ENCODE data around the gene RSRC2. TPM values are rescaled to one million over a fixed set of nuclear protein-coding genes. Genes with fewer than 3 reads are reported as not detected.
"Not testable (repeated sequence)": the region's sequence is repeated elsewhere in the genome, so short reads cannot be mapped to it uniquely, and the experiment has no call there.

Gene RSRC2
- total RNA-seq, 4 donors from 2014 or later, result 51.2 to 83.2 (median 79.4) TPM

DNA sequence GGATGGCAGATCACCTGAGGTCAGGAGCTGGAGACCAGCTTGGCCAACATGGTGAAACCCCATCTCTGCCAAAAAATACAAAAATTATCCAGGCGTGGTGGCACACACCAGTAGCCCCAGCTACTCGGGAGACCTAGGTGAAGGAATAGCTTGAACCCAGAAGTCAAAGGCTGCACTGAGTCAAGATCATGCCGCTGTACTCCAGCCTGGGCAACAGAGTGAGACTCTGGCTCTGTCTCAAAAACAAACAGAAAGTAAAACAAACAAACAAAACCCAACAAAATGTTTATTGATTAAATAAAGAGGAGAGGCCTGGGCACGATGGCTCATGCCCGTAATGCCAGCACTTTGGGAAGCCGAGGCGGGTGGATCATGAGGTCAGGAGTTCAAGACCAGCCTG is 31.5 kb downstream of the RSRC2 start:
- Histone ChIP-seq H3K27ac (no peak overlapping the region), H3K9me3 (no peaks in the 10 kb centered on the region), H3K27me3 (no peaks in the 10 kb centered on the region), H3K36me3 (no peaks in the 10 kb centered on the region), H3K4me1 (peaks cover 0 to 3% of the 10 kb centered on the region in 2 donors), H3K4me3 (no peak overlapping the region)
- no peak for DNase-seq
- intact Hi-C loops (cut with DNase I; ENCODE audit: low total_unique reads), result no loop called here
- no peak for TF ChIP-seq POLR2A (IDR thresholded peaks at IDR 0.05)
- TF ChIP-seq, protein P1, sequence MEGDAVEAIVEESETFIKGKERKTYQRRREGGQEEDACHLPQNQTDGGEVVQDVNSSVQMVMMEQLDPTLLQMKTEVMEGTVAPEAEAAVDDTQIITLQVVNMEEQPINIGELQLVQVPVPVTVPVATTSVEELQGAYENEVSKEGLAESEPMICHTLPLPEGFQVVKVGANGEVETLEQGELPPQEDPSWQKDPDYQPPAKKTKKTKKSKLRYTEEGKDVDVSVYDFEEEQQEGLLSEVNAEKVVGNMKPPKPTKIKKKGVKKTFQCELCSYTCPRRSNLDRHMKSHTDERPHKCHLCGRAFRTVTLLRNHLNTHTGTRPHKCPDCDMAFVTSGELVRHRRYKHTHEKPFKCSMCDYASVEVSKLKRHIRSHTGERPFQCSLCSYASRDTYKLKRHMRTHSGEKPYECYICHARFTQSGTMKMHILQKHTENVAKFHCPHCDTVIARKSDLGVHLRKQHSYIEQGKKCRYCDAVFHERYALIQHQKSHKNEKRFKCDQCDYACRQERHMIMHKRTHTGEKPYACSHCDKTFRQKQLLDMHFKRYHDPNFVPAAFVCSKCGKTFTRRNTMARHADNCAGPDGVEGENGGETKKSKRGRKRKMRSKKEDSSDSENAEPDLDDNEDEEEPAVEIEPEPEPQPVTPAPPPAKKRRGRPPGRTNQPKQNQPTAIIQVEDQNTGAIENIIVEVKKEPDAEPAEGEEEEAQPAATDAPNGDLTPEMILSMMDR (IDR thresholded peaks at IDR 0.05), result no peak

DNA sequence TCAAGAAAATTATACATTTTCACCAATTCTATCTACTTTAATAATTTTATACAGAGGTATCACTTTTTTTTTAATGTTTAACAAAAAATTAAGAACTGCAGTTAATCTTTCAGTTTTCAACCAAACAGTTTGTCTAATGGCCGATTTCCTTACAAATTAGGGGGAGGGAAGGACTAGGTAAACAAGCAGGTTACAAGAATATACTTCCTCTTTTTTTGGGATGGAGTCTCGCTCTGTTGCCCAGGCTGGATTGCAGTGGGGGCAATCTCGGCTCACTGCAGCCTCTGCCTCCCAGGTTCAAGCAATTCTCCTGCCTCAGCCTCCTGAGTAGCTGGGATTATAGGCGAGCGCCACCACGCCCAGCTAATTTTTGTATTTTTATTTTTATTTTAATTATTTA is 33.5 kb downstream of the RSRC2 start:
- intact Hi-C loops (cut with DNase I; ENCODE audit: low total_unique reads); H3K4me3 ChIP-seq; H3K9me3 ChIP-seq; H3K4me1 ChIP-seq; H3K36me3 ChIP-seq; H3K27ac ChIP-seq; DNase-seq; H3K27me3 ChIP-seq: not testable (repeated sequence)

DNA sequence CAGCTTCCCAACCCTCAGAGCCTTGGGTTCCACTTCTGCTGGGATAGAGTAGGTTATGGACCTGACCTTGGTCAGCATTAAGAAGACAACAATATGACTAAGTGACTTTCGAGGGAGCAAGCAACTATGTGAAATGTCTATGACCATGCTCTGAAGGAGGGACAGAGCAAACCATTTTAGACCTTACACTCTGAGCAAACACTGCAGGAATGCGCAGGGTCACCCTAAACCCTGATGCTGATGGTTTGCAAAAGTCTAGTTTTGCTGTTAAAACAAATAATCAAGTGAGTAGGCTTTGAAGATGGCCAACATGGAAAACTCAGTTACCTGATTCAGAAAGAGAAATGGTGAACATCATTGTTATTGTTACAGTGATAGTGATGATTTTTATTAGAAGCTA is 34.7 kb downstream of the RSRC2 start:
- no peak for DNase-seq
- Histone ChIP-seq H3K9me3 (no peaks in the 10 kb centered on the region), H3K36me3 (no peaks in the 10 kb centered on the region), H3K4me3 (no peak overlapping the region), H3K27me3 (no peaks in the 10 kb centered on the region), H3K4me1 (no peaks in the 10 kb centered on the region), H3K27ac (no peak overlapping the region)
- TF ChIP-seq POLR2A (IDR thresholded peaks at IDR 0.05), result no peak
- TF ChIP-seq, protein P1 (IDR thresholded peaks at IDR 0.05), result no peak
- intact Hi-C loops (cut with DNase I; ENCODE audit: low total_unique reads), result no loop called here

DNA sequence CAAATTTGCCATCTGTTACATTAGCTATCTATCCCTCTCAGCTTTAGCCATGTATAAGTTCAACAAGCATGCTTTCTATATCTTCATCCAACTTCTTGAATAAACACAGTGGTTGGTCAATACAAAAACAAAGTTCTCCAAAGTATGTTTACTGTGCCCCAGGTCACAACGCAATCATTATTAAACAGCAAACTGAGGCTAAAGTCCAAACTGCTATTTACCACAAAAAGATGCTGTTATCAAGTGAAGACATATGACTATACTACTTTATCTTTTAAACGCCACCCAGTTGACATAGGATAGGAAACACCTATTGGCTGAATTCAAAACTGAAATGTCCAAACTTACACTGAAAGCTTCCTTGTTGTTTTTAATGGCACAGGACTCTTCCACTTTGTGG is 37.7 kb downstream of the RSRC2 start:
- intact Hi-C loops (cut with DNase I; ENCODE audit: low total_unique reads), result no loop called here
- no peak overlapping the region for H3K27ac ChIP-seq
- no peak for TF ChIP-seq POLR2A (IDR thresholded peaks at IDR 0.05)
- TF ChIP-seq, protein P1 (IDR thresholded peaks at IDR 0.05), result no peak
- no peaks in the 10 kb centered on the region for H3K27me3 ChIP-seq
- H3K4me3 ChIP-seq, result no peak overlapping the region
- no peaks in the 10 kb centered on the region for H3K9me3 ChIP-seq
- H3K36me3 ChIP-seq, result no peaks in the 10 kb centered on the region
- H3K4me1 ChIP-seq, result no peaks in the 10 kb centered on the region
- DNase-seq, result no peak

DNA sequence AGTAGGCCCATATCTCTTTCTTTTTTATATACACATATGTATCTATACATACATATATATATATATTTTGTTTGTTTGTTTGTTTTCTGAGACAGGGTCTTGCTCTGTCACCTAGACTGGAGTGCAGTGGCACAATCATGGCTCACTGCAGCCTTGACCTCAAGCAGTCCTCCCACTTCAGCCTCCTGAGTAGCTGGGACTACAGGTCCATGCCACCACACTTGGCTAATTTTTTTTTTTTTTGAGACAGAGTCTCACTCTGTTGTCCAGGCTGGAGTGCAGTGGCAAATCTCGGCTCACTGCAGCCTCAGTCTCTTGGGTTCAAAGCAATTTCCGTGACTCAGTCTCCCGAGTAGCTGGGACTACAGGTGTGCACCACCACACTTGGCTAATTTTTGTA is 38.9 kb downstream of the RSRC2 start:
- H3K27me3 ChIP-seq; H3K4me1 ChIP-seq; H3K27ac ChIP-seq; DNase-seq; H3K4me3 ChIP-seq; H3K36me3 ChIP-seq; H3K9me3 ChIP-seq; intact Hi-C loops (cut with DNase I; ENCODE audit: low total_unique reads): not testable (repeated sequence)

DNA sequence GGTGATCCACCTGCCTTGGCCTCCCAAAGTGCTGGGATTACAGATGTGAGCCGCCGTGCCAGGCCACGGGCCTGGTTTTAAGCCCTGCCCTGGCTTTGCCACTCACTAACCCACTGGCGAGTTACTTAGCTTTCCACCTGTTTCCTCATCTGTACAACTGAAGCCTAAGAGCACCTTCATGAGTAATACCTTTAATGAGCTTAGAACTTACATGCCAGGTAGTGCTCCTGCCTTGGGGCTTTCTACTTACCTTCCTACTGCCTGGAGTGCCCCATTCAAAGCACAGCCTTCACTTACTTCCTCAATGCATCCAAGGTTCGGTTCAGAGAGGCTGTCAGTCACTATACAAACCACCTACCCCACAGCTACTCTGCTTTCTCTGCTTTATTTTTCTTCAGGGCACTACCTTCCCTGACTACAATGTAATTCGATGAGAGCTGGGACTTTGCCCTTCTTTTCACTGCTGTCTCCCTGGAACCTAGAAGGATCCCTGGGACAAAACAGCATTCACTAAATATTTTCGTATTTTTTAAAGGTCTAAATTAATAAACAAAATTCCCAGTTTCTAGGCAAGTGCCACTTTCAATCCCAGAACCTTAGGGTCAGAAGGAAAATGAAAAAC is 39.8 kb downstream of the RSRC2 start:
- H3K27me3 ChIP-seq, result no peaks in the 10 kb centered on the region
- no peak overlapping the region for H3K27ac ChIP-seq
- intact Hi-C loops (cut with DNase I; ENCODE audit: low total_unique reads), result no loop called here
- DNase-seq, result no peak
- no peaks in the 10 kb centered on the region for H3K9me3 ChIP-seq
- H3K4me1 ChIP-seq, result no peaks in the 10 kb centered on the region
- no peaks in the 10 kb centered on the region for H3K36me3 ChIP-seq
- TF ChIP-seq, protein P1 (IDR thresholded peaks at IDR 0.05), result no peak
- TF ChIP-seq POLR2A (IDR thresholded peaks at IDR 0.05), result no peak
- H3K4me3 ChIP-seq, result no peak overlapping the region

DNA sequence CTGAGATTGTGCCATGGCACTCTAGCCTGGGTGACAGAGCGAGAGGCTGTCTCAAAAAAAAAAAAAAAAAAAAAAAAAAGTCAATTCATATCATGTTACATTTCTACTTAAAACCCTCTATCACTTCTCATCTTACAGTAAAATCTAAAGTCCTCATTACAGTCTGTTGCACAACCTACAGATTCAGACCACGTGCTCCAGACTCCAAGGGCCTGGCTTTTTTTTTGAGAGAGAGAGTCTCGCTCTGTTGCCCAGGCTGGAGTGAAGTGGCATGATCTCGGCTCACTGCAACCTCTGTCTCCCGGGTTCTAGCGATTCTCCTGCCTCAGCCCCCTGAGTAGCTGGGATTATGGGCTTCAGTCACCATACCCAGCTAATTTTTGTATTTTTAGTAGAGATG is 40.4 kb downstream of the RSRC2 start:
- DNase-seq; H3K9me3 ChIP-seq; H3K27ac ChIP-seq; H3K27me3 ChIP-seq; H3K36me3 ChIP-seq; H3K4me1 ChIP-seq; H3K4me3 ChIP-seq; intact Hi-C loops (cut with DNase I; ENCODE audit: low total_unique reads): not testable (repeated sequence)

DNA sequence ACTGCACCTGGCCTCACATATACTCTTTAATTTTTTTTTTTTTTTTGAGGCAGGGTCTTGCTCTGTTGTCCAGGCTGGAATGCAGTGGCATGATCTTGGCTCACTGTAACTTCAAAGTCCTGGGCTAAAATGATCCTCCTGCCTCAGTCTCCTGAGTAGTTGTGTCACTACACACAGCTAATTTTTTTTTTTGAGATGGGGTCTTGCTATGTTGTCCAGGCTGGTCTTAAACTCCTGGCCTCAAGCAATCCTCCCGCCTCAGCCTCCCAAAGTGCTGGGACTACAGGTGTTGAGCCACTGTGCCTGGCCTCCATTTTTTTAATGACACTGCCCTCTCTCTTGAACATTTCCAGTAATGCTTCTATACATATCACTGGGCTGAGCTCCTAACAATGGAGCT is 42.4 kb downstream of the RSRC2 start:
- H3K4me3 ChIP-seq; H3K9me3 ChIP-seq; H3K27ac ChIP-seq; intact Hi-C loops (cut with DNase I; ENCODE audit: low total_unique reads); DNase-seq; H3K36me3 ChIP-seq; H3K27me3 ChIP-seq; H3K4me1 ChIP-seq: not testable (repeated sequence)
